ENCODE data around the gene ZIC1.

- no peak for TF ChIP-seq CTCF (IDR thresholded peaks at IDR 0.05)
- no peak for TF ChIP-seq POLR2A (IDR thresholded peaks at IDR 0.05; ENCODE audit: low read depth)
- TF ChIP-seq EP300 (IDR thresholded peaks at IDR 0.05) = no peak
These were observed 29.5 kb upstream of the ZIC1 start for GRCh38 chr3:147379651-147380050.
